Measurements from ENCODE around the gene TRPV3. TPM values are rescaled to one million over a fixed set of nuclear protein-coding genes. Genes with fewer than 3 reads are reported as not detected.

The TRPV3 gene
- total RNA-seq, 1 donor from 2014 or later, result 0.16 TPM

DNA sequence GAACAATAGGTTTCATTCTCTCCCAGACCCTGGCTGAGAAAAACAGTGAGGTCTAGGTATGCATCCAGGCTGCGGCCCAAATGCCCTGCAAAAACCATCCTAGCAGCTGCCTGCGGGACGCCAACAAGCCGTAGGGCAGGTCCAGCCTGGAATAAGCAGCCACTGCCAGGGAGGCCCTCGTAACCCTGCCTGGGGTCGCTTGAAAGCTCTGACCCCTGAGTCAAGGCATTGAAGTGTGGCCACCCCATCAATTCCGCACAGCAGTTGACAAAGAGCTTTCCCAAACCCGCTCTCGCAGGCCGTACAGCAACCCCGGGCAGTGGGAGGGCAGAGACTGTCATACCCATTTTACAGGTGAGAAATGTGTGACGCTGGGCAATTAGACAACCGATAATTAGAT, 40.5 kb upstream of the TRPV3 start:
- peaks cover 8% of the 10 kb centered on the region for H3K4me1 Mint-ChIP-seq (ENCODE audit: low read depth, unreplicated experiment)
- H3K9ac ChIP-seq (ENCODE audit: low read length), result no peak overlapping the region
- no peak overlapping the region for H2AFZ ChIP-seq (ENCODE audit: low read depth, low read length)
- H3K27ac Mint-ChIP-seq (ENCODE audit: unreplicated experiment), result no peak overlapping the region
- H4K20me1 ChIP-seq (ENCODE audit: insufficient read depth, low read length), result peaks cover 1% of the 10 kb centered on the region
- H3K4me1 ChIP-seq (ENCODE audit: insufficient read depth, low read length), result peaks cover 18% of the 10 kb centered on the region
- no peak for TF ChIP-seq EZH2 (IDR thresholded peaks at IDR 0.05; ENCODE audit: insufficient read depth, low read length)
- TF ChIP-seq, protein P1, sequence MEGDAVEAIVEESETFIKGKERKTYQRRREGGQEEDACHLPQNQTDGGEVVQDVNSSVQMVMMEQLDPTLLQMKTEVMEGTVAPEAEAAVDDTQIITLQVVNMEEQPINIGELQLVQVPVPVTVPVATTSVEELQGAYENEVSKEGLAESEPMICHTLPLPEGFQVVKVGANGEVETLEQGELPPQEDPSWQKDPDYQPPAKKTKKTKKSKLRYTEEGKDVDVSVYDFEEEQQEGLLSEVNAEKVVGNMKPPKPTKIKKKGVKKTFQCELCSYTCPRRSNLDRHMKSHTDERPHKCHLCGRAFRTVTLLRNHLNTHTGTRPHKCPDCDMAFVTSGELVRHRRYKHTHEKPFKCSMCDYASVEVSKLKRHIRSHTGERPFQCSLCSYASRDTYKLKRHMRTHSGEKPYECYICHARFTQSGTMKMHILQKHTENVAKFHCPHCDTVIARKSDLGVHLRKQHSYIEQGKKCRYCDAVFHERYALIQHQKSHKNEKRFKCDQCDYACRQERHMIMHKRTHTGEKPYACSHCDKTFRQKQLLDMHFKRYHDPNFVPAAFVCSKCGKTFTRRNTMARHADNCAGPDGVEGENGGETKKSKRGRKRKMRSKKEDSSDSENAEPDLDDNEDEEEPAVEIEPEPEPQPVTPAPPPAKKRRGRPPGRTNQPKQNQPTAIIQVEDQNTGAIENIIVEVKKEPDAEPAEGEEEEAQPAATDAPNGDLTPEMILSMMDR (IDR thresholded peaks at IDR 0.05; ENCODE audit: insufficient read depth, low read depth, low read length), result no peak
- H3K4me2 ChIP-seq (ENCODE audit: low read length), result no peak overlapping the region
- H3K36me3 ChIP-seq (ENCODE audit: insufficient read depth, low read length), result no peaks in the 10 kb centered on the region
- DNase-seq (ENCODE audit: low read depth) (no peak), FAIRE-seq (no peak)
- no peaks in the 10 kb centered on the region for H3K27me3 ChIP-seq (ENCODE audit: insufficient read depth, low read length)
- no peaks in the 10 kb centered on the region for H3K9me3 ChIP-seq (ENCODE audit: insufficient read depth, low read depth, low read length)
- H3K4me3 Mint-ChIP-seq (ENCODE audit: unreplicated experiment), result no peak overlapping the region
- H3K27ac ChIP-seq (ENCODE audit: low read depth, low read length), result no peak overlapping the region
- no peaks in the 10 kb centered on the region for H3K9me3 Mint-ChIP-seq (ENCODE audit: unreplicated experiment)
- H3K27me3 Mint-ChIP-seq (ENCODE audit: low read depth, unreplicated experiment), result no peaks in the 10 kb centered on the region
- no peak overlapping the region for H3K4me3 ChIP-seq (ENCODE audit: insufficient read depth, low read depth, low read length)
- peaks cover 12% of the 10 kb centered on the region for H3K36me3 Mint-ChIP-seq (ENCODE audit: low read depth, unreplicated experiment)
- no peaks in the 10 kb centered on the region for H3K79me2 ChIP-seq (ENCODE audit: insufficient read depth, low read length)

- no peak for DNase-seq (ENCODE audit: low read depth)
- no peaks in the 10 kb centered on the region for H3K9me3 Mint-ChIP-seq (ENCODE audit: unreplicated experiment)
Observed at GRCh38 chr17:3596804-3597464, 39.3 kb upstream of the TRPV3 start.

More at GRCh38 chr17:3596804-3597464, 39.3 kb upstream of the TRPV3 start:
- no peak overlapping the region for H3K27ac ChIP-seq (ENCODE audit: low read depth, low read length)
- no peaks in the 10 kb centered on the region for H3K79me2 ChIP-seq (ENCODE audit: insufficient read depth, low read length)
- H3K27ac Mint-ChIP-seq (ENCODE audit: unreplicated experiment), result no peak overlapping the region
- TF ChIP-seq, protein P1 (IDR thresholded peaks at IDR 0.05; ENCODE audit: insufficient read depth, low read depth, low read length), result no peak
- TF ChIP-seq EZH2 (IDR thresholded peaks at IDR 0.05; ENCODE audit: insufficient read depth, low read length), result no peak
- peaks cover 7% of the 10 kb centered on the region for H3K36me3 Mint-ChIP-seq (ENCODE audit: low read depth, unreplicated experiment)
- H2AFZ ChIP-seq (ENCODE audit: low read depth, low read length), result no peak overlapping the region
- no peak overlapping the region for H3K4me2 ChIP-seq (ENCODE audit: low read length)
- no peaks in the 10 kb centered on the region for H3K27me3 Mint-ChIP-seq (ENCODE audit: low read depth, unreplicated experiment)
- H3K4me3 ChIP-seq (ENCODE audit: insufficient read depth, low read depth, low read length), result no peak overlapping the region
- no peak overlapping the region for H3K9ac ChIP-seq (ENCODE audit: low read length)
- H3K4me1 Mint-ChIP-seq (ENCODE audit: low read depth, unreplicated experiment), result peaks cover 8% of the 10 kb centered on the region
- H3K4me1 ChIP-seq (ENCODE audit: insufficient read depth, low read length), result peaks cover 17% of the 10 kb centered on the region
- no peaks in the 10 kb centered on the region for H3K9me3 ChIP-seq (ENCODE audit: insufficient read depth, low read depth, low read length)
- no peaks in the 10 kb centered on the region for H3K27me3 ChIP-seq (ENCODE audit: insufficient read depth, low read length)
- no peak for FAIRE-seq
- H3K4me3 Mint-ChIP-seq (ENCODE audit: unreplicated experiment), result no peak overlapping the region
- H3K36me3 ChIP-seq (ENCODE audit: insufficient read depth, low read length), result no peaks in the 10 kb centered on the region
- H4K20me1 ChIP-seq (ENCODE audit: insufficient read depth, low read length), result no peaks in the 10 kb centered on the region

Data from astrocyte (in vitro differentiated cells and primary cell).